ENCODE results near the gene PES1. TPM values are rescaled to one million over a fixed set of nuclear protein-coding genes. Genes with fewer than 3 reads are reported as not detected.

Gene PES1
- total and polyA plus RNA-seq, 2 donors (not counting 1 experiment from before 2014, with no cell fraction given): 51.2 to 61.3 TPM

DNA sequence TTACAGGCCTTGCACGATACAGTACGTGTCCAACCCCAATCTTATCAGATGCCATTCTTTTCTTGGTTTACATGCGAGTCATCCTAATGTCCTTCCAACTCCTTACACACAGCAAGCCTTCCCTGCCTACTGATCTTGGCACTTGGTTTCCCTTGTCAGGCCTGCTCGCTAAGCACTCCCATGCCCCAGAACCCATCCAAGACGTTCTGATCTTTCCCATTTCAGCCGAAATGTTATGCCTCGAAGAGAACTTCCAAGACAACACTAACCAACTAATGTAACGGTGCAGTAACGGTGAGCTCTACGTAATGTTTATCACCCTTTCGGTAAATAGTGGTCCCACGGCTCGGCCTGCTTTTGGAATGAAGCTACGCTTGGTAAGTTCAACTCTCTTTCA, 521 bp downstream of the PES1 start:
- Histone ChIP-seq H3K27ac (ENCODE audit: insufficient read depth, low read length) (peak overlapping the region; percentile 90), H3K9ac (ENCODE audit: insufficient read depth, low read length) (peak overlapping the region; percentile 79), H2AFZ (ENCODE audit: low read length) (peak overlapping the region; percentile 17), H3K79me2 (ENCODE audit: control insufficient read depth, insufficient read depth, low read length) (peaks cover 25% of the 10 kb centered on the region), H3K27me3 (ENCODE audit: control insufficient read depth, insufficient read depth, low read length) (peaks cover 5% of the 10 kb centered on the region), H3K4me2 (ENCODE audit: extremely low read depth, insufficient read depth, low read length) (peak overlapping the region; percentile 95), H4K20me1 (ENCODE audit: control insufficient read depth, extremely low read depth, insufficient read depth, low read length) (no peaks in the 10 kb centered on the region), H3K4me1 (ENCODE audit: control insufficient read depth, extremely low read depth, insufficient read depth, low read length) (peaks cover 7% of the 10 kb centered on the region), H3K4me3 (replicated peaks in 1 of 4; ENCODE audit: control extremely low read depth in 1 of 4, insufficient read depth in 1 of 4, low read depth in 3 of 4, low read length in 4 of 4) (peak overlapping the region; percentile 61 to 99 (median 76)), H3K9me3 (ENCODE audit: control insufficient read depth, insufficient read depth, low read depth, low read length) (no peaks in the 10 kb centered on the region), H3K36me3 (ENCODE audit: control insufficient read depth, insufficient read depth, low read length) (peaks cover 12% of the 10 kb centered on the region)
- peak; percentile 27 to 55 for DNase-seq (ENCODE audit: low read depth in 2 of 2)
- TF ChIP-seq, protein P1, sequence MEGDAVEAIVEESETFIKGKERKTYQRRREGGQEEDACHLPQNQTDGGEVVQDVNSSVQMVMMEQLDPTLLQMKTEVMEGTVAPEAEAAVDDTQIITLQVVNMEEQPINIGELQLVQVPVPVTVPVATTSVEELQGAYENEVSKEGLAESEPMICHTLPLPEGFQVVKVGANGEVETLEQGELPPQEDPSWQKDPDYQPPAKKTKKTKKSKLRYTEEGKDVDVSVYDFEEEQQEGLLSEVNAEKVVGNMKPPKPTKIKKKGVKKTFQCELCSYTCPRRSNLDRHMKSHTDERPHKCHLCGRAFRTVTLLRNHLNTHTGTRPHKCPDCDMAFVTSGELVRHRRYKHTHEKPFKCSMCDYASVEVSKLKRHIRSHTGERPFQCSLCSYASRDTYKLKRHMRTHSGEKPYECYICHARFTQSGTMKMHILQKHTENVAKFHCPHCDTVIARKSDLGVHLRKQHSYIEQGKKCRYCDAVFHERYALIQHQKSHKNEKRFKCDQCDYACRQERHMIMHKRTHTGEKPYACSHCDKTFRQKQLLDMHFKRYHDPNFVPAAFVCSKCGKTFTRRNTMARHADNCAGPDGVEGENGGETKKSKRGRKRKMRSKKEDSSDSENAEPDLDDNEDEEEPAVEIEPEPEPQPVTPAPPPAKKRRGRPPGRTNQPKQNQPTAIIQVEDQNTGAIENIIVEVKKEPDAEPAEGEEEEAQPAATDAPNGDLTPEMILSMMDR (conservative IDR thresholded peaks at IDR 0.05 in 1 of 2, IDR thresholded peaks at IDR 0.05 in 1 of 2; ENCODE audit: low read depth in 1 of 2, low read length in 2 of 2): no peak
- no peak for TF ChIP-seq EZH2 (IDR thresholded peaks at IDR 0.05; ENCODE audit: low read length, missing control alignments)

DNA sequence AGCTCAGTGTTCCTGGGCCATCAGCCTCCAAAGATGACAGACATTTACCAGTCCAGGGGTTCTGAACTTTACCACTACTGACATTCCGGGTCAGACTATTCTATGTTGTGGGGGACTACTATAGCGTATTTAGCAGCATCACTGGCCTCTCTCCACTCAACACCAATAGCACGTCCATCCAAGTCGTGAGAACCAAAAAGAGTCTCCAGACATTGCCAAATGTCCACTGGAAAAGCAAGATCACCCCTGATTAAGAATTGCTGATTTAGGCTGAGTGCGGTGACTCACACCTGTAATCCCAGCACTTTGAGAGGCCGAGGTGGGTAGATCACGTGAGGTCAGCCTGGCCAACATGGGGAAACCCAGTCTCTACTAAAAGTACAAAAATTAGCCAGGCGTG, 5.3 kb downstream of the PES1 start:
- Histone ChIP-seq H3K36me3 (ENCODE audit: control insufficient read depth, insufficient read depth, low read length) (peaks cover 43% of the 10 kb centered on the region), H3K9ac (ENCODE audit: insufficient read depth, low read length) (no peak overlapping the region), H3K27me3 (ENCODE audit: control insufficient read depth, insufficient read depth, low read length) (no peaks in the 10 kb centered on the region), H3K4me2 (ENCODE audit: extremely low read depth, insufficient read depth, low read length) (no peak overlapping the region), H3K79me2 (ENCODE audit: control insufficient read depth, insufficient read depth, low read length) (peaks cover 24% of the 10 kb centered on the region), H3K4me1 (ENCODE audit: control insufficient read depth, extremely low read depth, insufficient read depth, low read length) (peaks cover 7% of the 10 kb centered on the region), H3K4me3 (replicated peaks in 1 of 4; ENCODE audit: control extremely low read depth in 1 of 4, insufficient read depth in 1 of 4, low read depth in 3 of 4, low read length in 4 of 4) (no peak overlapping the region), H4K20me1 (ENCODE audit: control insufficient read depth, extremely low read depth, insufficient read depth, low read length) (peaks cover 2% of the 10 kb centered on the region), H3K27ac (ENCODE audit: insufficient read depth, low read length) (no peak overlapping the region), H3K9me3 (ENCODE audit: control insufficient read depth, insufficient read depth, low read depth, low read length) (no peaks in the 10 kb centered on the region), H2AFZ (ENCODE audit: low read length) (no peak overlapping the region)
- no peak for DNase-seq (ENCODE audit: low read depth in 2 of 2)
- no peak for TF ChIP-seq EZH2 (IDR thresholded peaks at IDR 0.05; ENCODE audit: low read length, missing control alignments)
- TF ChIP-seq, protein P1 (conservative IDR thresholded peaks at IDR 0.05 in 1 of 2, IDR thresholded peaks at IDR 0.05 in 1 of 2; ENCODE audit: low read depth in 1 of 2, low read length in 2 of 2): no peak

DNA sequence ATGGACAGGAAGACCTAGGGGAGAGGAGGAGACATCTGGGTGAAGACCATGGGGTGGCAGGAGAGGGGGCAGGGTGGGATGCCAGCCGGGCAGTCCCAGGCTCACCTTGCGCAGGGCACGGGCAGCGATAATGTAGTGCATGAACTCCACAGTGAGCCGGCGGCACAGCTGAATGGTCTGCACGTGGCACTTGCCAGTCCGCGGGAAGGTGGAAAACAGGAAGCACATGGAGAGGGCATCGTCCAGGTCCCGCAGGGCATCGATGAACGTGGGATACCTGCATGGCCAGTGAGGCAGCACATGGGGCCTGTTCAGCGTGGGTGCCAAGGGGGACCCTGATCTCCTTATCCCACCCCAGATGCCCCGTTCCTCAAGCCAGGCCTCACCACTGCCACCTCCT, 7.3 kb downstream of the PES1 start:
- no peak overlapping the region for H3K9ac ChIP-seq (ENCODE audit: insufficient read depth, low read length)
- H3K27me3 ChIP-seq (ENCODE audit: control insufficient read depth, insufficient read depth, low read length): no peaks in the 10 kb centered on the region
- no peak for DNase-seq (ENCODE audit: low read depth in 2 of 2)
- no peak overlapping the region for H3K27ac ChIP-seq (ENCODE audit: insufficient read depth, low read length)
- H4K20me1 ChIP-seq (ENCODE audit: control insufficient read depth, extremely low read depth, insufficient read depth, low read length): peaks cover 2% of the 10 kb centered on the region
- no peak for TF ChIP-seq EZH2 (IDR thresholded peaks at IDR 0.05; ENCODE audit: low read length, missing control alignments)
- TF ChIP-seq, protein P1 (conservative IDR thresholded peaks at IDR 0.05 in 1 of 2, IDR thresholded peaks at IDR 0.05 in 1 of 2; ENCODE audit: low read depth in 1 of 2, low read length in 2 of 2): no peak
- H3K4me1 ChIP-seq (ENCODE audit: control insufficient read depth, extremely low read depth, insufficient read depth, low read length): no peaks in the 10 kb centered on the region
- H3K4me2 ChIP-seq (ENCODE audit: extremely low read depth, insufficient read depth, low read length): no peak overlapping the region
- H2AFZ ChIP-seq (ENCODE audit: low read length): no peak overlapping the region
- peaks cover 4% of the 10 kb centered on the region for H3K79me2 ChIP-seq (ENCODE audit: control insufficient read depth, insufficient read depth, low read length)
- no peaks in the 10 kb centered on the region for H3K9me3 ChIP-seq (ENCODE audit: control insufficient read depth, insufficient read depth, low read depth, low read length)
- peaks cover 57% of the 10 kb centered on the region for H3K36me3 ChIP-seq (ENCODE audit: control insufficient read depth, insufficient read depth, low read length)
- H3K4me3 ChIP-seq (replicated peaks in 1 of 4; ENCODE audit: control extremely low read depth in 1 of 4, insufficient read depth in 1 of 4, low read depth in 3 of 4, low read length in 4 of 4): no peak overlapping the region

Measured in fibroblast of lung (primary cell).